Lung (tissue), 12 donors: Measurements from ENCODE around the gene NCL. TPM values are rescaled to one million over a fixed set of nuclear protein-coding genes. Genes with fewer than 3 reads are reported as not detected.

Experiments used
- ATAC-seq: fragments of 200-7000 bp; cut with Tn5 transposase; one replicate; pipeline ENCODE4 v1.9.1; 2020; ENCODE audit warnings: moderate number of reproducible peaks; ENCODE audit not compliant: insufficient read depth, low FRiP score
- DNase-seq, 3 donors: peaks; one replicate each; pipeline ENCODE4 v3.0.0-alpha.2; 2013 to 2017
- H3K27ac ChIP-seq, 2 donors: one replicate each; pipeline ENCODE4 v1.5.1; 2013; ENCODE audit warnings: mild to moderate bottlenecking in 2 of 2, moderate library complexity in 2 of 2, control low read depth in 1 of 2, inconsistent platforms in 1 of 2, low read depth in 1 of 2, low read length in 1 of 2
- H3K27me3 ChIP-seq, 3 donors: one replicate each; pipeline ENCODE4 v1.5.1; 2013; ENCODE audit warnings: low read length in 2 of 3; ENCODE audit not compliant: control insufficient read depth in 3 of 3, insufficient read depth in 3 of 3
- H3K36me3 ChIP-seq, 4 donors: one replicate each; pipeline ENCODE4 v1.5.1; 2013; ENCODE audit warnings: low read length in 4 of 4, mild to moderate bottlenecking in 1 of 4, moderate library complexity in 1 of 4; ENCODE audit not compliant: control insufficient read depth in 4 of 4, insufficient read depth in 4 of 4
- H3K4me1 ChIP-seq, 5 donors: one replicate each; pipeline ENCODE4 v1.5.1; 2013; ENCODE audit warnings: low read length in 5 of 5, mild to moderate bottlenecking in 2 of 5, moderate library complexity in 1 of 5; ENCODE audit not compliant: control insufficient read depth in 5 of 5, insufficient read depth in 5 of 5
- H3K4me3 ChIP-seq: one replicate; pipeline ENCODE4 v1.5.1; 2013; ENCODE audit warnings: mild to moderate bottlenecking, control low read depth, moderate library complexity
- H3K9ac ChIP-seq, 2 donors: one replicate each; pipeline ENCODE4 v1.5.1; 2013; ENCODE audit warnings: low read length in 2 of 2, control low read depth in 1 of 2; ENCODE audit not compliant: insufficient read depth in 1 of 2
- H3K9me3 ChIP-seq, 4 donors: one replicate each; pipeline ENCODE4 v1.5.1; 2013; ENCODE audit warnings: low read length in 3 of 4, mild to moderate bottlenecking in 1 of 4, moderate library complexity in 1 of 4; ENCODE audit not compliant: control insufficient read depth in 4 of 4, insufficient read depth in 3 of 4
- WGBS, 2 donors: extraction: QIAGEN DNeasy Blood & Tissue Kit; methylation state at CpG; one replicate each; pipeline ENCODE4 v1.1.7; 2013; 5-methylcytosine and 5-hydroxymethylcytosine counted together
- polyA plus RNA-seq, 2 donors: library from polyadenylated mRNA; stranded (reverse); fragments of 200-250 nt; gene quantifications; one replicate each; pipeline ENCODE4 v1.2.1, GENCODE V29; 2013
- total RNA-seq, 2 donors: library from RNA; depleted of rRNA in 1 of 2; stranded (reverse); fragments of >200 nt in 1 of 2; gene quantifications; one replicate each; pipeline ENCODE4 v1.2.1, GENCODE V29; 2014 to 2021
- TF ChIP-seq, protein P1 (sequence below): IDR thresholded peaks from 2 replicates; pipeline ENCODE4 v1.5.1; 2012; ENCODE audit warnings: mild to moderate bottlenecking; ENCODE audit errors: control extremely low read depth, extremely low read depth
- donor health status: control.
- donor health status: control.
- donor health status: Bipolar disorder and iron deficiency.
- donor health status: healthy.
- donor health status: DM: yes; HTN: yes; CAD: no.

Gene NCL
- total and polyA plus RNA-seq, 4 donors = 144 to 373 (median 331) TPM

- WGBS, 2 donors = 90 to 92% methylated on average over 6 of the region's 6 CpGs
- Histone ChIP-seq H3K9me3 (no peaks in the 10 kb centered on the region), H3K4me3 (no peak overlapping the region), H3K27ac (no peak overlapping the region), H3K4me1 (peaks cover 0 to 3% (median 0%) of the 10 kb centered on the region in 5 donors), H3K9ac (no peak overlapping the region), H3K27me3 (no peaks in the 10 kb centered on the region), H3K36me3 (peaks cover 47 to 77% (median 64%) of the 10 kb centered on the region in 4 donors)
- DNase-seq = no peak
- TF ChIP-seq, protein P1, sequence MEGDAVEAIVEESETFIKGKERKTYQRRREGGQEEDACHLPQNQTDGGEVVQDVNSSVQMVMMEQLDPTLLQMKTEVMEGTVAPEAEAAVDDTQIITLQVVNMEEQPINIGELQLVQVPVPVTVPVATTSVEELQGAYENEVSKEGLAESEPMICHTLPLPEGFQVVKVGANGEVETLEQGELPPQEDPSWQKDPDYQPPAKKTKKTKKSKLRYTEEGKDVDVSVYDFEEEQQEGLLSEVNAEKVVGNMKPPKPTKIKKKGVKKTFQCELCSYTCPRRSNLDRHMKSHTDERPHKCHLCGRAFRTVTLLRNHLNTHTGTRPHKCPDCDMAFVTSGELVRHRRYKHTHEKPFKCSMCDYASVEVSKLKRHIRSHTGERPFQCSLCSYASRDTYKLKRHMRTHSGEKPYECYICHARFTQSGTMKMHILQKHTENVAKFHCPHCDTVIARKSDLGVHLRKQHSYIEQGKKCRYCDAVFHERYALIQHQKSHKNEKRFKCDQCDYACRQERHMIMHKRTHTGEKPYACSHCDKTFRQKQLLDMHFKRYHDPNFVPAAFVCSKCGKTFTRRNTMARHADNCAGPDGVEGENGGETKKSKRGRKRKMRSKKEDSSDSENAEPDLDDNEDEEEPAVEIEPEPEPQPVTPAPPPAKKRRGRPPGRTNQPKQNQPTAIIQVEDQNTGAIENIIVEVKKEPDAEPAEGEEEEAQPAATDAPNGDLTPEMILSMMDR = no peak
- ATAC-seq = no peak
Measured at GRCh38 chr2:231455890-231456289, 8.4 kb downstream of the NCL start.

- no peak overlapping the region for H3K27ac ChIP-seq
- H3K4me1 ChIP-seq = peaks cover 0 to 3% (median 0%) of the 10 kb centered on the region in 5 donors
- H3K9ac ChIP-seq = no peak overlapping the region
- ATAC-seq (no peak), DNase-seq (no peak)
- no peak overlapping the region for H3K4me3 ChIP-seq
- WGBS, 2 donors = 84 to 91% methylated on average over 11 of the region's 11 CpGs
- no peaks in the 10 kb centered on the region for H3K27me3 ChIP-seq
- H3K9me3 ChIP-seq = no peaks in the 10 kb centered on the region
- TF ChIP-seq, protein P1 = no peak
- H3K36me3 ChIP-seq = peaks cover 40 to 71% (median 58%) of the 10 kb centered on the region in 4 donors
Measured at GRCh38 chr2:231455222-231455621, 9.1 kb downstream of the NCL start.

GRCh38 chr2:231454361-231454791 lies 9.9 kb downstream of the NCL start:
- DNase-seq = no peak
- Histone ChIP-seq H3K4me1 (peaks cover 0 to 3% (median 0%) of the 10 kb centered on the region in 5 donors), H3K27ac (no peak overlapping the region), H3K9me3 (no peaks in the 10 kb centered on the region), H3K36me3 (peaks cover 37 to 63% (median 51%) of the 10 kb centered on the region in 4 donors), H3K4me3 (no peak overlapping the region), H3K9ac (no peak overlapping the region), H3K27me3 (no peaks in the 10 kb centered on the region)
- 87 to 94% methylated on average over 4 of the region's 4 CpGs for WGBS, 2 donors
- ATAC-seq = no peak
- TF ChIP-seq, protein P1 = no peak
